Measurements from ENCODE around the gene MIEF2.
"Not testable (repeated sequence)": the region's sequence is repeated elsewhere in the genome, so short reads cannot be mapped to it uniquely, and the experiment has no call there.

The MIEF2 gene

DNA sequence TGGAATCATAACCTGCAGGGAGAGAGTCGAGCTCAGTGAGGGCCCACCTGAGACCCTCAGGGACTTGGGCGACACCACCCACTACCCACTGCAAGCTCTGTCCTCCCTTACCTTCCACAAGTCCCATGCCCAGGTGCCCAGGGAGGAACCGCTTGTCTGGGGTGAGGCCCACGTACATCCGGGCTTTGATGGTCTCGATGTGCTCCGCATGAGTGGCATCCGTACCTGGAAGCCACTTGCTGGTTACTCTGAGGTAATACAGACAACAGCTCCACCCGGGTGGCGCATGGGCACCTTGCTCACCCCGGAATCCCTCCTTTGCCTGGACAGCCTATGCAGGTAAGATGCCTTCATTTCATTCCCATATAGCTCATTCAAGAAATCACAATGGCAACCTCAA, 24.8 kb downstream of the MIEF2 start:
- Histone ChIP-seq H3K36me3 (ENCODE audit: control insufficient read depth, insufficient read depth, low read length) (no peaks in the 10 kb centered on the region), H3K4me1 (no peaks in the 10 kb centered on the region), H3K27ac (no peak overlapping the region), H3K79me2 (no peaks in the 10 kb centered on the region), H3K4me2 (ENCODE audit: low read length) (no peak overlapping the region), H3K9ac (no peak overlapping the region), H2AFZ (no peak overlapping the region), H3K9me3 (ENCODE audit: control insufficient read depth, low read length) (no peaks in the 10 kb centered on the region), H3K4me3 (ENCODE audit: low read depth, low read length) (no peak overlapping the region), H3K27me3 (ENCODE audit: control insufficient read depth, insufficient read depth, low read length) (no peaks in the 10 kb centered on the region)
- TF ChIP-seq, protein P1, sequence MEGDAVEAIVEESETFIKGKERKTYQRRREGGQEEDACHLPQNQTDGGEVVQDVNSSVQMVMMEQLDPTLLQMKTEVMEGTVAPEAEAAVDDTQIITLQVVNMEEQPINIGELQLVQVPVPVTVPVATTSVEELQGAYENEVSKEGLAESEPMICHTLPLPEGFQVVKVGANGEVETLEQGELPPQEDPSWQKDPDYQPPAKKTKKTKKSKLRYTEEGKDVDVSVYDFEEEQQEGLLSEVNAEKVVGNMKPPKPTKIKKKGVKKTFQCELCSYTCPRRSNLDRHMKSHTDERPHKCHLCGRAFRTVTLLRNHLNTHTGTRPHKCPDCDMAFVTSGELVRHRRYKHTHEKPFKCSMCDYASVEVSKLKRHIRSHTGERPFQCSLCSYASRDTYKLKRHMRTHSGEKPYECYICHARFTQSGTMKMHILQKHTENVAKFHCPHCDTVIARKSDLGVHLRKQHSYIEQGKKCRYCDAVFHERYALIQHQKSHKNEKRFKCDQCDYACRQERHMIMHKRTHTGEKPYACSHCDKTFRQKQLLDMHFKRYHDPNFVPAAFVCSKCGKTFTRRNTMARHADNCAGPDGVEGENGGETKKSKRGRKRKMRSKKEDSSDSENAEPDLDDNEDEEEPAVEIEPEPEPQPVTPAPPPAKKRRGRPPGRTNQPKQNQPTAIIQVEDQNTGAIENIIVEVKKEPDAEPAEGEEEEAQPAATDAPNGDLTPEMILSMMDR (IDR thresholded peaks at IDR 0.05): no peak

DNA sequence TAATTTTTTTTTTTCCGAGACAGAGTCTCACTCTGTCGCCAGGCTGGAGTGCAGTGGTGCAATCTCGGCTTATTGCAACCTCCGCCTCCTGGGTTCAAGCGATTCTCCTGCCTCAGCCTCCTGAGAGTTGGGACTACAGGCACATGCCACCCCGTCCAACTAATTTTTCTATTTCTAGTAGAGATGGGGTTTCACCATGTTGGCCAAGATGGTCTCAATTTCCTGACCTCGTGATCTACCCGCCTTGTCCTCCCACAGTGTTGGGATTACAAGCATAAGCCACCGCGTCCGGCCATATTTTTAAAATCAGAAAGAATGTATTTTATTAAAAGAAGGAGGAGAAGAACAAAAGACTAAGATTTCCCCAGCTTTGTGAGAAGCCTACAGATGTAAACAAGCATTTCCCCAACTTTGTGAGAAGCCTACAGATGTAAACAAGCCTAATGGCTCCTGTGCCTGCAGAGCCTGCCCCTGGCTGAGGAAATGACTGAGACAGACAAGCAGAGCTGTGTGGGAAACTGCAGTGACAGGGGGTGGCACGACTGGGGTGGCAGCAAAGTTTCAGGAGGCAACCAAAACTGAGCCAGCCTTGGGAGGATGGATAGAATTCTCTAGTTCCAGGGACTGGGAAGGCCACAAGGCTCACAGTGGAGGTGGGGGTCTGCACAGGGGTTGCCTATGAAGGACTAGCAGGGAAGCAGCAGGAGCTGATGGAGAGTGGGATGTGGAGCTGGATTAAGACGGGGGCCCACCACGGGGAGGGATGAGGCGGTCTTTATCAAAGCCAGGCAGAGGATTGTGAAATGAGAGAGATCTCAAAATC, 31.5 kb downstream of the MIEF2 start:
- Histone ChIP-seq H3K4me2 (ENCODE audit: low read length) (no peak overlapping the region), H3K9ac (no peak overlapping the region), H3K4me1 (no peaks in the 10 kb centered on the region), H3K27ac (no peak overlapping the region), H2AFZ (no peak overlapping the region), H3K27me3 (ENCODE audit: control insufficient read depth, insufficient read depth, low read length) (no peaks in the 10 kb centered on the region), H3K36me3 (ENCODE audit: control insufficient read depth, insufficient read depth, low read length) (no peaks in the 10 kb centered on the region), H3K4me3 (ENCODE audit: low read depth, low read length) (no peak overlapping the region), H3K9me3 (ENCODE audit: control insufficient read depth, low read length) (no peaks in the 10 kb centered on the region), H3K79me2 (no peaks in the 10 kb centered on the region)
- TF ChIP-seq, protein P1 (IDR thresholded peaks at IDR 0.05): no peak

DNA sequence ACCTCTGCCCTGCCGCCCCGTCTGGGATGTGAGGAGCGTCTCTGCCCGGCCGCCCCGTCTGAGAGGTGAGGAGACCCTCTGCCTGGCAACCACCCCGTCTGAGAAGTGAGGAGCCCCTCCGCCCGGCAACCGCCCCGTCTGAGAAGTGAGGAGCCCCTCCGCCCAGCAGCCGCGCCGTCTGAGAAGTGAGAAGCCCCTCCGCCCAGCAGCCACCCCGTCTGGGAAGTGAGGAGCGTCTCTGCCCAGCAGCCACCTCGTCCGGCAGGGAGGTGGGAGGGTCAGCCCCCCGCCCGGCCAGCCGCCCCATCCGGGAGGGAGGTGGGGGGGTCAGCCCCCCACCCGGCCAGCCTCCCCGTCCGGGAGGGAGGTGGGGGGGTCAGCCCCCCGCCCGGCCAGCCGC, 37.6 kb downstream of the MIEF2 start:
- H3K9me3 ChIP-seq (ENCODE audit: control insufficient read depth, low read length); H3K79me2 ChIP-seq; H3K27me3 ChIP-seq (ENCODE audit: control insufficient read depth, insufficient read depth, low read length); H3K4me1 ChIP-seq; H3K4me2 ChIP-seq (ENCODE audit: low read length); H3K27ac ChIP-seq; H3K4me3 ChIP-seq (ENCODE audit: low read depth, low read length); H3K36me3 ChIP-seq (ENCODE audit: control insufficient read depth, insufficient read depth, low read length); H3K9ac ChIP-seq; H2AFZ ChIP-seq: not testable (repeated sequence)

DNA sequence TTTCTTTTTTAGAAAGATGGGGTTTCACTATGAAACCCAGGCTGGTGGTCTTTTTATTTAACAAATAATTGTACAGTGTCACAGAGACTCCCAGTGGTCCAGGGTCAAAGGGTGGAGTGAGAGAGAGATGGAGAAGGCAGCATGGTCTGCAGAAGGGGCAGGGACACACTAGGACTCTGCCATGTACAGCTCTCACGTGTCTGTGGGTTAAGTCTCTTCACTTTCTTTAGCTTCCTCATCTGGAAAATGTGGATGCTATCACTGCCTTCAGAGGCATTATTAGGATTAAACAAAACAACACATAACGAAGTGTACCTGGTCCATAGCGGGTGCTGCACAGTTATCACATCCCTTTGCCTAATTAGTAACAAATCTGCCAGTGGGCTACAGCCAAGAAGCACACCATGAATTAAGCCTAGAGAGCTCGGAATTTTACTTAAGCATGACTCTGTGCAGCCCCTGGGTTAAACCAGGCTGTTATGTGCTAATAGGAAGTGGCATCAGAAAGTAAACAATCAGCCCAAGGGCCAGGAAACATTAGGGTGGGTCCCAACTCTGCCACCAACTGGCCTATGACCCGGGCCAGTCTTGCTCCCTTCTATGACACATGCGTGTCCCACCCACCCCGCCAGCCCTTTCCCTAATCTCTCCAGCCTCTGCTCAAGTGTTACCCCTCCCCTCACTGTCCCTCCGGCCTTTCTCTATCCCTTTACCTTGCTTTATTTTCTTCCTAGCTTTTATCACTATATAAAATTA, 40.4 kb downstream of the MIEF2 start:
- Histone ChIP-seq H3K4me3 (ENCODE audit: low read depth, low read length) (no peak overlapping the region), H3K36me3 (ENCODE audit: control insufficient read depth, insufficient read depth, low read length) (no peaks in the 10 kb centered on the region), H3K4me2 (ENCODE audit: low read length) (no peak overlapping the region), H2AFZ (no peak overlapping the region), H3K27ac (no peak overlapping the region), H3K9ac (no peak overlapping the region), H3K4me1 (no peaks in the 10 kb centered on the region), H3K9me3 (ENCODE audit: control insufficient read depth, low read length) (no peaks in the 10 kb centered on the region), H3K27me3 (ENCODE audit: control insufficient read depth, insufficient read depth, low read length) (no peaks in the 10 kb centered on the region), H3K79me2 (peaks cover 4% of the 10 kb centered on the region)
- TF ChIP-seq, protein P1 (IDR thresholded peaks at IDR 0.05): no peak

DNA sequence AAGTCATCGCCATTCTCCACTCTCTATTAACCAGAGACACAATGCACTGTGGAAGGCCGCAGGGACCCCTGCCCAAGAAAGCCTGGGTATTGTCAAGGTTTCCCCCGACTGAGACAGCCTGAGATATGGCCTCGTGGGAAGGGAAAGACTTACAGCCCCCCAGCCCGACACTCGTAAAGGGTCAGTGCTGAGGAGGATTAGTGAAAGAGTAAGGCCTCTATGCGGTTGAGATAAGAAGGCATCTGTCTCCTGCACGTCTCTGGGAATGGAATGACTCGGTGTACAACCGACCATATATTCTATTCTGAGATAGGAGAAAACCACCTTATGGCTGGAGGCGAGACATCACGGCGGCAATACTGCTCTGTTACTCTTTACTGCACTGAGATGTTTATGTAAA, 42.7 kb downstream of the MIEF2 start:
- not testable (repeated sequence) for H3K79me2 ChIP-seq

More for the DNA sequence above, 42.7 kb downstream of the MIEF2 start:
- not testable (repeated sequence) for H2AFZ ChIP-seq; H3K4me2 ChIP-seq (ENCODE audit: low read length); H3K9ac ChIP-seq; H3K27ac ChIP-seq; H3K4me1 ChIP-seq; H3K4me3 ChIP-seq (ENCODE audit: low read depth, low read length); H3K27me3 ChIP-seq (ENCODE audit: control insufficient read depth, insufficient read depth, low read length); H3K36me3 ChIP-seq (ENCODE audit: control insufficient read depth, insufficient read depth, low read length); H3K9me3 ChIP-seq (ENCODE audit: control insufficient read depth, low read length)
